ENCODE data around the gene MAPK9.

MAPK9 gene

DNA sequence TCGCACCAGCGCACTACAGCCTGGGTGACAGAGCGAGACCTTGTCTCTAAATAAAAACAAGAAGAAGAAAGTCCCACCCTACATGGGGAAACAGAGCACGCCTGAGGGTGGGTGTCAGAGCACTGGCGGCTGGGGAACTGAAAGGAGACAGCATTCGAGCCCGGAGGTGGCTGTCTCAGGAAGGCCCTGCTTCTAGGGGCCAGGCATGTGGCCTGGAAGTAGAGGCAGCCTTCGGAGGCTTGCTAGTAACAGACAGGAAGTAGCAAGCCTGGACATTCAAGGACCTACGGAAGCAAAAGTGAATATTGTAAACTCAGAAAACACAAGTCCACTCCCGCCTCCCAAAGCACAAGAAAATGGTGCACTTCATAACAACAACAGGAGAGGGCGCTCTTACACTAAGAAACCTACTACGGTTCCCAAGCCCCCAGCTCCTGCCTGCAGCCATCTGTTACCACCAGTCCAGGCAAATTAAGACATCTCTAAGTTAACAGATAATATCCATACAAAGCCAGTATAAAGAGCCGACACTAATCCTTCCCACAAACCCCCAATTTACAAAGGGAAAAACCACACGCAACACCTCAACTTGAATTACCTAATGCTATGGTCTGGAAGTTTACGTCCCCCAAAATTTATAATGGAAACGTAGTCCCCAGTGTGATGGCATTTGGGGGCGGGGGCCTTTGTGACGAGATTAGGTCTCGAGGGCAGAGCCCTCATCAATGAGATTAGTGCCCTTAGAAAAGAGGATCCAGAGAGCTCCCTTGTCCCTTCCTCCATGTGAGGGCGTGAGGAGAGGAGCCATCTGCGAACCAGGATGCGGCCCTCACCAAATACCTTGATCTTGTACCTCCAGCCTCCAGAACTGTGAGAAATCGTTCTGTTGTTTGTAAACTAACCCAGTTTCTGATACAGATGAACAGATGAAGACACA lies 90.6 kb downstream of the MAPK9 start:
- no peak for DNase-seq

DNA sequence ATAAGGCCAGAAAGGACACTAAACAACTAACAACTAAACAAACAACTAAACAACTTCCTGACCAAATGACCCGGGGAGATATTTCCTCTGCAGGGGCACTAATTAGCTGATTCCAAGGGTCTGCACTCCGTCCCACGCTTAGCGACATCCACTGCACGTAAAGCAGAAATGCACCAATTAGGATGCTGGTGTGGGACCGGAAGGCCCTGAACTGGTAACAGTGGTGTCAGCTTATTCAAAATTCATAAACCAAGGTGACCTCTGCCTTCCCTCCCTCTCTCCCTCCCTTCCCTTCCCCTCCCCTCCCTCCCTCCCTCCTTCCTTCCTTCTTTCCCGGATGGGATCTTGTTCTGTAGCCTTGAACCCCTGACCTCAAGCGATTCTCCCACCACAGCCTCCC lies 92.5 kb downstream of the MAPK9 start:
- no peak for DNase-seq

DNA sequence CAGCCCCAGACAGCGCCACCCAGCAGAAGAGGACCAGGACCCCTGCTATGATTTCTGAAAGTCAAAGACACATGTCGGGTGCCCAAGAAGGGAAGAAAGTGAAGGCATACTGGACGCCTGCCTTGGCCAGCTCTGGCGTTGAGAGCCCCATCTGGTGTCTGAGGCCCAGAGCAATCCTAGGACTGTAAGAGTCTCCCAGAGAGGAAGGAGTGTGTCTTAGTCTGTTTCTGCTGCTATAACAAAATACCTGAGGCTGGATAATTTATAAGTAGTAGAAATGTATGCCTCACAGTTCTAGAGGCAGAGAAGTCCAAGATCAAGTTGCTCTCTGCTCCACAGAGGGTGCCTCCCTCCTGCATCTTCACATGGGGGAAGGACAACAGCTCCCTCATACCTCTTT lies 93.7 kb downstream of the MAPK9 start:
- no peak for DNase-seq

DNA sequence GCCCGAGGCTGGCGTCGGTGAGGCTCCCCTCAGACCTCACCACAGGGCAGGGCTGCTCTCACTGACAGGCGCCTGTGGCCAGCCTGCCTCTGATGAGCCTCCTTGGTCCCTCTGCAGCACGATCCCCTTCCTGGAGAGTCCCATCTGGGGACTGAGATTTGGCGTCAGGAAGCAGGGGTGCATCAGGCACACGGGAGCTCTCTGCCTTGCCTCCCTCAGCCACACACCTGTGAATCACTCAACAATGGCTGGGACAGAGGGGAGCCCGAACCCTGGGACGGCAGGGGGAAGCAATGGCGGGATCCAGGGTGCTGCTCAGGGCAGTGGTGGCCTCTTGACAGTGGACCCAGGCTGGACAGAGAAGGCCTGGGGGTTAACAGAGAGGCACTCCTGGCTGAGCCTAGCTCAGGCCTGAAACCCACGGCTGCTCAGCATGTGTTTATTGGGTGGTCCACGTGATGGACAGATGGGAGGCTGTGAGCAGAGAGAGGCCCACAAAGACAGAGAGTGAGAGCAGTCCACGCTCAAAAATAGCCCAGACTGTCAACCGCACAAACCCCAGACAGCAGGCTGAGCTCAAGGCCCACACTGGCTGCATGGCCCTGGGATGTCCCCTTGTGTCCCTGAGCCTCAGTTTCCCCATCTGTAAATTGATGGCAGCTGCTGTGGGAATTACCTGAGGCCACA lies 94.7 kb downstream of the MAPK9 start:
- DNase-seq = no peak

DNA sequence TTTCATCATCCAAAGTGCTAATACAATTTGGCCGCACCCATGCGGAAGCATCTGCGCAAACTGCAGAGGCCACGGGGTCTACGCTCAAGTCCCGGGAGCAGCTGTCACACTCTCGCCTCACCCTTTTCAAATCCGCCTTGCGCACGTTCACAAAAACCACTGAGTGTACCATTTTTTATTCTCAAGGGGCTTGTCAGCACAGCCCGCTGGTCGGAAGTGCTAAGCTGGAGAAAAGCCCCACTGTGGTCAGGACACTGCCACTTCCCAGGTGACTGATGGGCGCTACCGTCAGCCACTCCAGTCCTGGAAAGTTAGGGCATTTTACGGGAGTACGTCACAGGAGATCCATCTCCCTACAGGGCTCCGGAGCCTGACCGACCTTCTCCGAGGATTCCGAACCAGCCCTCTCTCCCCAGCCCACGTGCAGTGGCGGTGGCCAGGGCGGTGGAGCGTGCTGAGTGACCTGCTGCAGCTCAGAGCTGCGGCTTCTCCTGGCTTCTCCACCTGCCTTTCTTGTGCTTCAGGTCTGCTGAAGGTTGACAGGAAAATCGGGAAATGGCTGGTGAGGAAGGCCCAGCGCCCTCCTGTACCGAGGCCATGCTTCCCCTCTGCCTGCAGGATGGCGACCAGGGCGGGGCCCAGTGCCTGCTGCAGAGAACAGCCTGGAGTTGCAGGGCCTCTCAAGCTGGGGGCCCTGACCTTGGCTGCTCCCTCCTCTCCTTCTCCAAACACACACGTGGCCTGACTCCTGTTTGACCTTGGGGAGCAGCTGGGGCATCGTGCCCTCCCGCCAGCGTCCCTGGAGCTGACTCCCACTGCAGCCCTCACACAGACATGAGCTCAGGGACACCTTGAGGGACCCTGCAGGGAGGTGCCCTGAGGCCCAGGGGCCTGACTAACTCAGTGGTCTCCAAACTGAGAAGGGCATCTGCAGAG lies 97.2 kb downstream of the MAPK9 start:
- DNase-seq = no peak

DNA sequence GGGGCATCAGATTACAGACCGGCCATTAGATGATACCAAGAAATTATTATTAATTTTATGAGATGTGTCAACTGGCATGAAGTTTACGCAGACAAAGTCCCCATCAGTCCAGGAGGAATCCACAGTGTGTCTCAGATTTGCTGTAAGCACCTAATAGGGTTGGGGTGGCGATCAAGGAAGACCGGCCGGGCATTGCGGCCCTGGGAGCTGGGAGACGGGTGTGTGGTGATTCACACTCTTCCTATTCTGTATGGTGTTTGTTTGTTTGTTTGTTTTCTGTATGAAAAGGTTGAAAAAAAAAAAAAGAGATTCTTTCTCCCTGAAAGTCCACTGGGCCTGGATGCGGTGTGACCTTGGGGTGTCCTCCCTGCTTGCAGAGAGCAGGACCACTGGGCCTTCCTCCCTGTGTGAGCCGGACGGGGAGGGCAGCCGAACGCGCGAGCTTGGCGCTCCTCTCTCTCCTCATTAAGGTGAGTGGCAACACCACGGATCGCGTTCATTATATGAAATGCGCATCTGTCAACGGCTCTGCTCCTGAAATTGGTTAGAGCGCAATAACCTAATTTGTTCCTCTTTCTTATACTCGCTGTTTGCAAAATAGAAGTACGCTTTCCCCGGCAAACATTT lies 98.0 kb downstream of the MAPK9 start:
- no peak for DNase-seq

DNA sequence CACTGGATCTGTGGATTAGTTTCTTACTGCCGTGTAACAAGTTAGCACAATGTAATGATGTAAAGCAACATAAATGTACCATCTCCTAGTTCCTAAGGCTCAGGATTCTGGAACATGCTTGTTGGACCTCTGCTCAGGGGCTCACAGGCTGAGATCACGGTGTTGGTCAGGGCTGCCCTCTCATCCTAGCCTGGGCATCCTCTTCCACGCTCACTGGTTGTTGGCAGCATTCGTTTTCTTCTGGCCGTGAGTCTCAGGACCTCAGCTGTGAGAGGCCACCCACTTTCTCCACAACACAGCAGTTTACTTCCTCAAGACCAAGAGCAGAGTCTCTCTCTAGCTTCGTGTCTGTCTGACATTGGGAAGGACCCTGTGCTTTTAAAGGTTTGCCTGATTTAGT lies 100.2 kb downstream of the MAPK9 start:
- DNase-seq = no peak

DNA sequence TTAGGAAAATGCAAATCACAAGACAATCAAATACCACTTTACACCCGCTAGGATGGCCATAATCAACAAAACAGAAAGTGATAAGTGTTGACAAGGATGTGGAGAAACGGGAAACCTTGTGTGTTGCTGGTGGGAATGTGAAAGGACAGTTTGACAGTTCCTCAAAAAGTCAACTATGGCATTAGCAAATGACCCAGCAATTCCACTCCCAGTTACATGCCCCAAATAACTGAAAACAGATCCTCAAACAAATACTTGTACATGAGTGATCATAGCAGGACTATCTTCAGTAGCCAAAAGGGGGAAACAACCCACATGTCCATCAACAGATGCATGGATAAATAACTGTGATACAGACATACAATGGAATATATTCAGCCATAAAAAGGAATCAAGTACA lies 104.1 kb downstream of the MAPK9 start:
- no peak for DNase-seq
